Keratinocyte (primary cell): Measurements from ENCODE around the gene DIO3. TPM values are rescaled to one million over a fixed set of nuclear protein-coding genes. Genes with fewer than 3 reads are reported as not detected.

Source experiments
- DNase-seq: peaks from one replicate; pipeline ENCODE4 v3.0.0-alpha.2; 2011; ENCODE audit warnings: low read depth, missing footprints, low spot score
- FAIRE-seq: peaks from 2 replicates; lab custom pipeline; 2011; peaks lifted over from hg19 to GRCh38; lab: Jason Lieb, UNC
- H2AFZ ChIP-seq: 2 replicates; pipeline ENCODE4 v1.6.0; 2012; ENCODE audit warnings: low read length, control low read depth, inconsistent platforms; ENCODE audit not compliant: control insufficient read depth
- H3K27ac ChIP-seq: 2 replicates; pipeline ENCODE4 v1.5.1; 2011; ENCODE audit warnings: low read length; ENCODE audit not compliant: control insufficient read depth, insufficient read depth
- H3K27me3 ChIP-seq: 3 replicates; pipeline ENCODE4 v1.6.0; 2011; ENCODE audit warnings: low read length; ENCODE audit not compliant: control insufficient read depth, insufficient read depth; ENCODE audit errors: extremely low read depth
- H3K36me3 ChIP-seq, 2 experiments: 2 replicates in 1 of 2; 3 replicates in 1 of 2; pipeline ENCODE4 v1.5.1; 2011; ENCODE audit warnings: low read length in 2 of 2, mild to moderate bottlenecking in 1 of 2; ENCODE audit not compliant: control insufficient read depth in 2 of 2, insufficient read depth in 2 of 2; ENCODE audit errors: extremely low read depth in 1 of 2
- H3K4me1 ChIP-seq: 3 replicates; pipeline ENCODE4 v1.5.1; 2011; ENCODE audit warnings: low read length; ENCODE audit not compliant: control insufficient read depth, insufficient read depth; ENCODE audit errors: extremely low read depth
- H3K4me2 ChIP-seq: 3 replicates; pipeline ENCODE4 v1.6.0; 2011; ENCODE audit warnings: low read depth, low read length; ENCODE audit not compliant: control insufficient read depth, insufficient read depth; ENCODE audit errors: extremely low read depth
- H3K4me3 ChIP-seq, 3 experiments: fragments of 200-600 bp in 1 of 3; sonication (generic) in 1 of 3; 2 replicates in 2 of 3; 3 replicates in 1 of 3; pipeline ENCODE4 v1.5.1; 2011 to 2016; ENCODE audit warnings: low read length in 3 of 3, mild to moderate bottlenecking in 3 of 3, control low read depth in 2 of 3, inconsistent platforms in 1 of 3, low read depth in 1 of 3, mixed read lengths in 1 of 3, mixed run types in 1 of 3, moderate library complexity in 1 of 3; ENCODE audit not compliant: control insufficient read depth in 2 of 3, insufficient read depth in 2 of 3; ENCODE audit errors: extremely low read depth in 1 of 3
- H3K79me2 ChIP-seq: 2 replicates; pipeline ENCODE4 v1.6.0; 2012; ENCODE audit warnings: low read length; ENCODE audit not compliant: control insufficient read depth, insufficient read depth
- H3K9ac ChIP-seq: 3 replicates; pipeline ENCODE4 v1.6.0; 2011; ENCODE audit warnings: low read length; ENCODE audit not compliant: control insufficient read depth, insufficient read depth; ENCODE audit errors: extremely low read depth
- H3K9me1 ChIP-seq: 3 replicates; pipeline ENCODE4 v1.6.0; 2011; ENCODE audit warnings: low read length; ENCODE audit not compliant: control insufficient read depth, insufficient read depth; ENCODE audit errors: extremely low read depth
- H3K9me3 ChIP-seq: 2 replicates; pipeline ENCODE4 v1.5.1; 2012; ENCODE audit warnings: low read depth, low read length; ENCODE audit not compliant: control insufficient read depth
- H4K20me1 ChIP-seq: 3 replicates; pipeline ENCODE4 v1.6.0; 2011; ENCODE audit warnings: low read length; ENCODE audit not compliant: control insufficient read depth, insufficient read depth; ENCODE audit errors: extremely low read depth
- CTCF ChIP-seq, 3 experiments: IDR thresholded peaks in 1 of 3; conservative IDR thresholded peaks in 1 of 3; optimal IDR thresholded peaks in 1 of 3; 2 replicates in 2 of 3; 3 replicates in 1 of 3; pipeline versions ENCODE3 to v1.5.1; 2011; ENCODE audit warnings: low read length in 3 of 3, mild to moderate bottlenecking in 3 of 3, moderate library complexity in 2 of 3, control low read depth in 1 of 3, inconsistent platforms in 1 of 3; ENCODE audit not compliant: insufficient read depth in 2 of 3; ENCODE audit errors: extremely low read depth in 1 of 3
- EZH2 ChIP-seq: IDR thresholded peaks from one replicate; pipeline ENCODE4 v1.6.1; 2012; ENCODE audit warnings: inconsistent platforms, mild to moderate bottlenecking, low read length, moderate library complexity
- dilution Hi-C: fragments of 300-500 bp; cut with MboI; formaldehyde crosslinking; loops from one replicate; pipeline ENCODE4 v1.7.0; 2020; ENCODE audit warnings: low sequenced_read_pairs; ENCODE audit not compliant: extremely low pct_ligation_motif_present
- polyA plus RNA-seq, 5 experiments: library from polyadenylated mRNA; depleted of rRNA in 3 of 5; stranded (reverse) in 3 of 5; stranded (forward) in 1 of 5; unstranded in 1 of 5; fragments of >200 nt; gene quantifications; 1 replicate in 1 of 5; 2 replicates in 3 of 5; 3 replicates in 1 of 5; pipeline versions ENCODE4 v1.2.1 to v1.2.3, GENCODE V29; 2011 to 2012; ENCODE audit warnings: missing spikeins in 2 of 5, low read depth in 1 of 5, low replicate concordance in 1 of 5

The DIO3 gene
- polyA plus RNA-seq, 1 donor (not counting 4 experiments of a cell fraction or from before 2014, with no cell fraction given), result not detected

- no peaks in the 10 kb centered on the region for H4K20me1 ChIP-seq
- no peak overlapping the region for H3K4me2 ChIP-seq
- FAIRE-seq, result no peak
- H3K27me3 ChIP-seq, result no peaks in the 10 kb centered on the region
- no peaks in the 10 kb centered on the region for H3K4me1 ChIP-seq
- no peak overlapping the region for H3K9ac ChIP-seq
- no peaks in the 10 kb centered on the region for H3K9me1 ChIP-seq
- H3K4me3 ChIP-seq, result no peak overlapping the region
- H3K36me3 ChIP-seq, result no peaks in the 10 kb centered on the region
- no peak overlapping the region for H2AFZ ChIP-seq
- DNase-seq, result no peak
- no peaks in the 10 kb centered on the region for H3K79me2 ChIP-seq
- peaks cover 19% of the 10 kb centered on the region for H3K9me3 ChIP-seq
- TF ChIP-seq CTCF (optimal IDR thresholded peaks at IDR 0.05 in 1 of 3, IDR thresholded peaks at IDR 0.05 in 1 of 3, conservative IDR thresholded peaks at IDR 0.05 in 1 of 3; ENCODE audit: extremely low read depth in 1 of 3, insufficient read depth in 2 of 3, low read length in 3 of 3) (no peak), EZH2 (no peak)
- dilution Hi-C loops, result no loop called here
- no peak overlapping the region for H3K27ac ChIP-seq
These were observed 44.9 kb upstream of the DIO3 start for GRCh38 chr14:101516401-101516800.

GRCh38 chr14:101518611-101519473 lies 42.5 kb upstream of the DIO3 start:
- Histone ChIP-seq H3K9me3 (peaks cover 19% of the 10 kb centered on the region), H3K27me3 (no peaks in the 10 kb centered on the region), H3K4me1 (no peaks in the 10 kb centered on the region), H4K20me1 (no peaks in the 10 kb centered on the region), H3K4me2 (no peak overlapping the region), H3K79me2 (no peaks in the 10 kb centered on the region), H3K27ac (no peak overlapping the region), H3K36me3 (no peaks in the 10 kb centered on the region), H3K4me3 (no peak overlapping the region), H2AFZ (no peak overlapping the region), H3K9me1 (no peaks in the 10 kb centered on the region), H3K9ac (no peak overlapping the region)
- no peak for DNase-seq
- TF ChIP-seq EZH2, result no peak
- dilution Hi-C loops, result no loop called here
- no peak for FAIRE-seq
